Retina (tissue), 1 donor: ENCODE results near the gene ADAMTS1.

Source experiments
- DNase-seq: peaks from one replicate; pipeline ENCODE4 v3.0.0-alpha.2; 2016

Gene ADAMTS1

DNA sequence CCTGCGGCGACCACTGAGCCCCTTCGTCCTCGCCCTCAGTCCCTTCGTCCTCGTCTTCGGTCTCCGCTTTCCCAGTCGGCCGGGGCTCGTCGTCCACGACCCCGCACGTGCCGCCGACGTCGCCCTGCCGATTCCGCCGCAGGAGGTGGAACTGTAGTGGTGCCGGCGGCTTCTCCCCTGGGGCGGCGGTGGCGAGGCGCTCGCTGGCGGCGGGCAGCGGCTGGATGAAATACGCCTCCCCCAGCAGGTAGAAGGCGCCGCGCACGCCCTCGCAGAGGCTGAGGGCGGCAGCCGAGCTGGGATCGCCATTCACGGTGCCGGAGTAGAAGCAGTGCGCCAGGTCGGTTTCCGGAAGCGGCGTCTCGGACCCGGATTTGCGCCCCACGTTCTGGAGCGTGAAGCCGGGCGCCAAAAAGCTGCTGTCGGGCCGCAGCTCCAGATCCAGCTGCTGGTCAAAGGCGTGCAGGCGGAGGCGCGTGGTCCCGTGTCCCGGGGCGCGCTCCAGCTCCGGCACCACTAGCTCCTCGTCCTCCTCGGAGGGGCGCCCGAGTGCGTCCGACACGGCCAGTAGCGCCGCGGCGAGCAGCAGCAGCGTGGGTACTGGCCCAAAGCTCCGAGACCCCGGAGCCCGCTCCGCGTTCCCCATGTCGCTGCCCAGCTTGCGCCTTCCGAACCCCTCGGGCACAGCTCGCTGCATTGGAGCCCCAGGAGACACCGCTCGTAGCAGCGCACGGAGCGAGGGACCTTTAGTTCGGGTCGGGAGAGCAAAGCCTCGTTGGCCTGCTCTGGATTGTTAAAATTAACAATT, 747 bp downstream of the ADAMTS1 start:
- peak; percentile 88 for DNase-seq

DNA sequence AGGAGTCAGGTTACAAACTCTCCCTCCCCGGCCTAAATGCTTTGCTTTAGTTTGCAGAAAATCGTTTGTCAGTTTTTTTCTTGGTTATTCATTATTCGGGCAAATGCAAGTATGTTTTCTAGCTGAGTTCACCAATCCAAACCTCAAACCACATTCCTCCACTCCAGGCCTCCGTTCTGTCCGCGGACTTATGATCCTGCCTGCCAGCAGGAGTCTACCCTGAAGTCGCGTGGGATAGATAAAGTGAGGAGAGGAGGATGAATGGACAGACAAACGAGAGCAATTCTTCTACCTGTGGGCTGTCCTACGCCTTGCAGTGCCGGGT, 1.3 kb downstream of the ADAMTS1 start:
- DNase-seq: no peak

DNA sequence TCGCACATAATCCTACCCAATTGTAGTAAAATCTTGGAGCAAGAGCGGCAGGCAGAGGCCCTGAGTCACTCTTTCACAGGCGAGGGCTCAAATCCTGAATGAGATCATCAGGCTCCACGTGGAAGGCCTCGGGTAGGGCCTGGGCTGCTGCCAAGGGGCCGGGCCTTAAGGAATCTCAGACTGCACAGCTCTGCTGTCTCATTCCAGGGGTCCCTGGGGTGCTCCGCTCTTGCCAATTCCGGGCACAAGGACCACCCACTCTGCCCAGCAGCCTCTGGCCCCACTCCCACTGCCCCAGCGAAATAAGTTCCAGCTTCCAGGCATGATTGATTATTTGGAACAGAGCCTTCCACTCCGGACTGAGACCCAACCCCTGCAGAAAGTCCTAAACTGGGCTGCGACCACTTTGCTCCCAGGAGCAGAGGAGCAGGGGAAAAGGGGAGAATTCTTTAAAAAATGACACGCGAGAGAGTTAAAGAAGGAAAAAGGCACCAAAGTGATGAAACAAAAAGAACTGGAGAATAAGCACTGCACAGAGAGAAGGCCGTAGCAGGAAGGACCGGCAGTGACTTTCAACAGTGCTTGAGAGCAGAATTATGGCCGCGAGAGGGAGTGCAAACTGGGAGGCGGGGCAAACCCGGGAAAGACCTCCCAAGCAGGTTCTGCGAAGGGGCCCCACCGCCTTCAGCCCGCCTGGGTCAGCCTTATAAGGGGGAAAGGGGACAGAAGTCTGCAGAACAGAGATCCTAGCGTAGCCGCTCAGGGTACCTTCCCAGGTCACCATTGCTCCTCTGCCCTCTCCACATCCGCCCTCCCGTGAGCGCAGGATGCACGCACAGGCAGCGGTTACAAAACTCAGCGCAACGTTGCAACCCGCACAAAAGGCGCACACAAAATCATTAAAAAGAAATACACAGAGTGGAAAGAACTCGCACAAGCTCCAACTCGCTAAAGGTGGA, 2.0 kb downstream of the ADAMTS1 start:
- DNase-seq: peak; percentile 90

DNA sequence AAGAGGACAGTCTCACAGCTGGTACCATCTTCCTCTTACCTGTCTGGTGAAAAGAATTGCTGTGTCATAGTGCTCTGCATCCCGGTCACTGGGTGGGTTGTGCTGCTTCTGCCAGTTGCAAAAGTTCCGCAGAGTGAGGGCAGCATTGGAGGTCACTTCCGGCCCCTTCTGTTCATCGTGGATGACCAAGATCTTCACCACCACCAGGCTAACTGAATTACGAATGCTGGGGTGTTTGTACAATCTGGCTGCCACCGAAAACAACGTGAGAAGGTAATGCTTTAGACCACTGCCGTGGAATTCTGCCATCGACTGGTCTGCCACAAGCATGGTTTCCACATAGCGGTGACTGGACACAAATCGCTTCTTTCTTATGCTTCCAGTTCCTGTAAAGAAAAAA, 2.9 kb downstream of the ADAMTS1 start:
- no peak for DNase-seq

DNA sequence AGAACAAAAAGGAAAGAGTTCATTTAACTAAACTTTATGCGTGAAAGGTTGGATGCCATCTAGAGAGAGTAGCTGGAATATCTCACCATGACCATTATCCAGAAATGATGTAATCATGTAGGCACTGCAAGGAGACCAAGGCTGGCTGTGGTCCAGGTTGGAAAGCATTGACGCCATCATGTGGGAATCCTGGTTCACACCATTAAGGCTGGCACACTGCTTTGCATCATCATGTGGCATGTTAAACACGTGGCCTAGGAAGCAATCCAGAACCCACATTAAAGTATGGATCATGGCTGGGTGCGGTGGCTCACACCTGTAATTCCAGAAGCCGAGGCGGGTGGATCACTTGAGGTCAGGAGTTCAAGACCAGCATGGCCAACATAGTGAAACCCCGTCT, 4.3 kb downstream of the ADAMTS1 start:
- DNase-seq: no peak

DNA sequence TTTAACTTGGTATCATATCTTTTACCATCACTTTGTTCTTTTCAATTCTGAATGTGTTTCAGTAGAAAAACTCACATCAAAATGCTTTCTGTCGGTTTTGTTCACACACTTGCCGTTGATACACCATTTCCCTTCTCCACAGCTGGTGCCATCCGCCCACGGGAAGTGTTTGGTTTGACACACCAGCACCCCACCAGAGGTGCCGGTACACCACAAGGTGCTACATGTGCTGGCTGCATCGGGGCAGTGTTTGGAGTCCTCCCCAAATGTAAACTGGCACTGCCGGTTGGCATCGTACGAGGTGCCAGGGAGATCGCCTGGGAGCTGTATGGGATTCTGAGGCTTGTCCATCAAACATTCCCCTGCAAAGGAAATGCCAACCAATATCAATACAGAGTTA, 5.0 kb downstream of the ADAMTS1 start:
- DNase-seq: no peak

DNA sequence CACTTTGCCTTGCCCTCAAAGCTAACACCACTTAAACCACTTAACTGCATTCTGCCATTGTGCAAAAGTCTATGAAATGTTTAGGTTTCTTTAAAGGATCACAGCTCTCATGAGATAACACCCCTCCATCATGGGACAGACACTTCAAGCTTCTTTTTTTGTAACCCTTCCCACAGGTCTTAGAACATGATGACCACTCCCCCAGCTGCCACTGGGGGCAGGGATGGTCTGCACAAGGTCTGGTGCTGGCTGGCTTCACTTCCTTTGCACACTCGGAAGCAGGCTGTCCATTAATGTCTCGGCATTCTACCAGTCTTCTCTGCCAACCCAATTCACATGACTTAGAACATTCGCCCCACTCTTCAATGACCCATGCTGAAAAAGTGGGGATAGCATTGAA, 7.7 kb downstream of the ADAMTS1 start:
- DNase-seq: no peak

DNA sequence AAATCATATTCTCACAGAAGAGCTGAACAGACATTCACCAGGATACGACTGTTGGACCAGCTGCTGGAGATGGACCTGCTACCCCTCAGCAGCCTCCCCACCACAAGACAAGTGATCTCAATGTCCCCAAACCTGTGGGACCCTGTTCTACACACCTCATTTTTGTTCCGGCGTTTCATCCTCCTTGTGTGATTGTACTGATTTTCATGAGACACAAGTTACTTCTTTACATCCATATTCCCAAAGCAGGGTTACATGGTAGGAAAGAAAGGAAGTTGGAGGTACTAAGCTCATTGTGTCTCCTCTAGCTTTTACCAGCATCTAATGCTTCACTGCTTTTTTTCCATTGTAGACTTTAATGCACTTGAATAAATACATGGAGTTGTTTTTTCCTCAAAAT, 8.7 kb downstream of the ADAMTS1 start:
- DNase-seq: no peak

DNA sequence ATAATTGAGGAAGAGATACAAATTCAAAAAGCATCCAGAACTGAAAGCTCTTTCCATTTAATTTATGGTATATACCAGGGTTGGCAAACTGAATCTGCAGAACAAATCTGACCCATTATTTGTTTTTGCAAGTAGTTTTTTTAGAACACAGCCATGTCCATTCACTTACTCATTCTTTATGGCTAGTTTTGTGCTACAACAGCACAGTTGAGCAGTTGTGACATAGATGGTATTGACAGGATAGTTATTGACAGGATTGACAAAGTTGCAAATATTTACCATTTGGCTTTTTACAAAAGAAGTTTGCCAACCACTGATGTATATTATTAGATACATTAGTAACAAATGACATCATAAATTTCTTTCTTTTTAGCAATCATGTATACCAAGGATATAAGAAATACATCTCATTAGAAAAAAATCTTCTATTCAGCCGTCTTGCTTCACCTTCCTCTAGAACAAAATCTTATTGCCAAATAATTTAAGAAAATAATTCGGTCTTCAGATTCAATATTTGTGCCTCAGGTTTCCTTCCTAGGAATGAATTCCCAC, 9.4 kb downstream of the ADAMTS1 start:
- no peak for DNase-seq

DNA sequence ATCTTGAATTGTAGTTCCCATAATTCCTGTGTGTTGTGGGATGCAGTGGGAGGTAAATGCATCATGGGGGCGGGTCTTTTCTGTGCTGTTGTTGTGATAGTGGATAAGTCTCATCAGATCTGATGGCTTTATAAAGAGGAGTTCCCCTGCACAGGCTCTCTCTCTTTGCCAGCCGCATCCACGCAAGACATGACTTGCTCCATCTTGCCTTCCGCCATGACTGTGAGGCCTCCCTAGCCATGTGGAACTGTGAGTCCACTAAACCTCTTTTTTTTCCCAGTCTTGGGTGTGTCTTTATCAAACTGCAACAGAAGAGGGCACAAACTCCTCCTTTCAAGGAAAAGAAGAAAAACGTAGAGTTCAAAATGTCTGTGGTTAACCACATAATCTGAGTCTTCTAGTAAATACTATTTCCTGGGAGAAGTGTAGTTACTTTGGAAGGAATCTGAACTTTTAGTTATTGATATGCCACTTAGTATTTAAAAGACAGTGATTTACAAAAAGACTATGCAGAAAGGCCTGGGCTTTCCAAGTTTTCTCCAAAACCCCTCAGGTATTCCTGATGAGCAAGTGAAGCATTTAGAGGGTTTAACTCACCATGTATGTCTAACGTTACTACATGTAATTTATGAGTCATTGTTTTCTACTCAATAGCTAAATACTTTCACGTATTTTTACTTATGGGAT, 10.0 kb downstream of the ADAMTS1 start:
- DNase-seq: no peak

DNA sequence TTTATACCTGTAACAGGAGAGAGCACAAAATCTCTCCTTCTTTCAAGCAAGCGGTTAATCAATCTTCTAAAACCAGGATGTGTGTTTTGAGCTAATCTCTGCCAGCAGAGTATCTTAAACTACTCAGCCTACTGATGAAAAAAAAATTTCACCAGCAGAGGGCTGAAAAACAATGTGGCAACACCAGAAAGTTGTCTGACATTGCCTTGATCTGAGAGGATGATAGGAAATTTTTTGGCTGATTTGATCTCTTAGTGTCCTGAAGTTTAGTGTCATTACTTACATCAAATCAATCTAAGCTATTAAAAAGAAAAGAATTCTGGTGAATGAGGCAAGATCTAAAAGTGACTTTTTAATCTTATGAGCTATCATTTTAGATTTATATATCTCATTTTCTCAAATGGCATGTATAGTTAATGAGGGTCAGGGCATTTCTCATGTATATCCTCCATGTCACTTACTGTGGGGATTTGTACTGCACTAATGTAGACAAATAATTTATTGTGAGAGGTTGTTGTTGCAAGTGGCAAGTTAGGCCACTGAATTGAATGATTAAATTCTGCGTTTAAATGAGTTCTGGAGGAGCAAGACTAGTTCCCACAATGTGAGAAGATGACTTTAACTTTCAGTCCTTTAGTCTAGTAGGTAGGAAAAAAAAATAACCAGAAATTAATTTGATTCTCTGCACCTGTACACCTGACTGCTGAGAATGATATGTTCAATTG, 10.9 kb downstream of the ADAMTS1 start:
- DNase-seq: no peak

DNA sequence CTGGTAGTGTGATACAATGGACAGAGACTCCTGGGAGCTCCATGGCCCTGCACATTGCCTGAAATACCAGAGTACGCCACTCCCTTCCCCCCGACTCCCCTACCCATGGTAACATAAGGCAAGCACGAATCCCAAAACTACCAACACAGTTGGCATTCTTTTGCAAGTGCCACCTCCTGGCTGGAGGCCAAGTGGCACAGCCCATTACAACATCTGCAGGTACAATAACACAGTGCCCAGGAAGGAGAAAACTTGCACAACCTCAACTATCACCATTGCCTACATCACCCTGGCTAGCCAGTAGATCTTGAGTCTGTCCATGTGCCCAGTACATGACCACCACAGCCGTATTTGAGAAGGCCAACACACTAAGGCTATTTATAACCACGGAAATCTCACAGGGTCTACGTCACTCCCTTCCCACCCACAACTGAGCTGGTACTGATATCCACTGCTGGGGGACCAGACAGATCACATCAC, 11.7 kb downstream of the ADAMTS1 start:
- no peak for DNase-seq

DNA sequence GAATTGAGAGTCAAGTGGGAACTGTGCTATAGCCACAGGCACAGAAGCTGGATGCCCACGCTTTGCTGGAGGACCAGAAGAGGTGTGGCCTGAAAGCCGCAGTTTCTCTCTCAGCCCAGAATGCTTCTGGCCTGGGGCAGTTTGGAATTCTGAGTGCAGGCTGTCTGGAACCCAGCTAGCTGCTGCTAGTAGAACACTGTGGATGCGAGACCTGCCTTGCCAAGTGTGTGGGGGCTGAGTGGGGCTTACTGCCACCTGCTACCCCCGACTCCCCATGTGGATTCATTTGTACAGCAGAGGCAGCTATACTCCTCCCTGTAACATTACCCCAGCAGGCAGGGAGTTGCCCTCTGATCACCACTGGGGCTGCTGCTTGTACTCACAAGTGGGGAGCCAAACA, 12.2 kb downstream of the ADAMTS1 start:
- DNase-seq: no peak

DNA sequence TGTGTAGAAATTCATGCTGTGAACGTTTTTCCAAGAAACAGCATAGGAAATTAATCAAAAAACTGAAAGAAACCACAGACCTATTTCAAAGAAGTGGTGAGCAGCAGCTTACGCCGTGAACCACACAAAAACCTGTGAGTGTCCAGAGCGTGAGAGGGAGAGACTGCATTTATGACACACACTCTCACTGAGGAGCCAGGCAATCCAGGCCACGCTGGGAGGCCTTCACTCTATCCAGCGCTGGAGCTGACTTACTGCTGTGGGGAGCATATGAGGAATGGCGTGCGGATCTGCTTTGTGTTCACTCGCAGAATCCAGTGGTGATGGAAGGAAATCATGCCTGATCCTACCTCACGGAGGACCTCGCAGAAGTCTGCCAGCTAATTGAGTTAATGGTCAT, 12.7 kb downstream of the ADAMTS1 start:
- DNase-seq: no peak

DNA sequence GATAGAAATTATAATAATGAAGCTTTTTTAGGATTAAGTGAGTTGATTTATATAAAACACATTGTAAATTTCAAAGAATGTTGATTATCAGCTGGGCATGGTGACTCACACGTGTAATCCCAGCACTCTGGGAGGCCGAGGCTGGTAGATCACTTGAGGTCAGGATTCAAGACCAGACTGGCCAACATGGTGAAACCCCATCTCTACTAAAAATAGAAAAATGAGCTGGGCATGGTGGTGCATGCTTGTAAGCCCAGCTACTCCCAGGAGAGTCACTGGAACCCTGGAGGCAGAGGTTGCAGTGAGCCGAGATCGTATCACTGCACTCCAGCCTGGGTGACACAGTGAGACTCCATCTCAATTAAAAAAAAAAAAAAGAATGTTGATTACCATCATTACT, 18.4 kb downstream of the ADAMTS1 start:
- no peak for DNase-seq

DNA sequence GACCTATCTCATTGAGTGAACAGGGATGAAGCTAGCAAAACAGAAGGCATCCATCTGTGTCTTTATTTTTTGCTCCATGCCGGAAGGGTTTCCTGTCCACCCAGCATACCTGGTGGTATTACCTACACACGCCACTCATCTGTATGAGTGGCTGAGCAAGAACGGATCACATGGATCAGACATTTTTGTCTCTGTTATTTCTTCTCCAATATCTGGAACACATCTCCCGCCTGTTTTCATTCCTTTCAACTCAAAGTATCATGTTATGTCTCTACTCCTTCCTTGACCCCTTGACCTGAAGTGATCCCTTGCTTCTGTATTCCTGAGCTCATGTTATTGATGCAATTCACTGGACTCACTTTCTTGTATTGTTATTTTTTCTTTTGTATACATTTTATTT, 24.7 kb downstream of the ADAMTS1 start:
- DNase-seq: no peak

DNA sequence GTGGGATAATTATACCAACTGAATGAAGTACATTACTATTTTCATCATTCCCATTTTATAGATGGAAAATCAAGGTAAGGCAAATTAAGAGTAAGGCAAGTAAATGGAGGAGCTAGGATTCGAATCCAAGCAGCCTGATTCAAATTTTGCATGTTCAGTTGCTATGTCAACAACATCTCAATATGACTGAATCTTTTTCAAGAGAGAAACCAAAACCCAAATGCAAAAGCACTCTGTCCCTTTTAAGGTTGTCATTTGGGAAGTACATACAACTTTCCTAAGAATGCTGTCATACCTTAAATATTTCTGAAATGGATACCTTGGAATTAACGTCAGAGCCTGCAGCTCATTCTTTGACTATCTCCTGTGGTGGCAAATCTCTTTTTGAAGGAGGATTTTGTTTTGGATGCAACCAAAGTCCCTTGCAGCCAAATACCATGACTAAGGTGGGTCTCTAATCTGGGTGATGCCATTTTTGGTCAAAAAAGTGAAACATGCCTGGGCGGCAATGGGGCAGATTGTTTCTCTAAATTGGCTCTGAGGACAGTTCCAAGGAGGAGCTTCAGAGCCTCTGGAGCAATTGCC, 25.4 kb downstream of the ADAMTS1 start:
- DNase-seq: no peak

DNA sequence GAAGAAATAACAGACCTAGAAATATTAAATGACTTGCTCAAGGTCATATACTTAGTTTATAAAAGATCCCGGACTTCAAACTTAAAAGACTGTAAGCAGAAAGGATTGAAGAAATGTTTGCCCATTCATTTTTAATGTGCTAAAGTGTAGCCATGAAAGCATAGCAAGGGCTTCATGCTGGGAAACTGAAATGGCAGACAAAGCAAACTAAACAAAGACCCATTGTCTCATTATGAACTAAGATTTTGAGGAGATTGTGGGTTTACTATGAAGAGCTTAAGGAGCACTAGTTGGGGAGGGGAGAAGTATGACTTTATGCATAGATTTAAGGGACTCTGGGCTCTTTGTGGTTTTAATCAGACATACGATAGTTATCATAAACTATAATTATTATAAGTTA, 26.3 kb downstream of the ADAMTS1 start:
- DNase-seq: peak; percentile 61

DNA sequence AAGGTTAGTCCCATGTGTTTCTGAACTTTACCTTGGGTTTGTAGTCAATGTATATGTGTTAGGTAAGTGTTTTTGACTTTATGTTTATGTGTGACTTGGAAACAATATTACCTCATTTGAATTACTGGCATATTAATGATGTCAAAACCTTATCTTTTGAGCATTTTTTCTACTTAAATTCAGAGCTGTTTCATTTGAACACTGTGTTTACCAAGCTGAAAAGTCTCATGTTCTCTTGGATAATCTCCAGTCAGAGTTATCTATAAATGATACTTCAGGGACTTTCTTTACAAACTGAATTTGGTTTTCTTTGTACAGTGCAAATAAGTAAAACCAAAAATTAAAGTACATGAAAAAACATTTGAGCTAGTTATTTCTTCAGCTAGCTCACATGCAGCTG, 30.0 kb downstream of the ADAMTS1 start:
- DNase-seq: no peak

DNA sequence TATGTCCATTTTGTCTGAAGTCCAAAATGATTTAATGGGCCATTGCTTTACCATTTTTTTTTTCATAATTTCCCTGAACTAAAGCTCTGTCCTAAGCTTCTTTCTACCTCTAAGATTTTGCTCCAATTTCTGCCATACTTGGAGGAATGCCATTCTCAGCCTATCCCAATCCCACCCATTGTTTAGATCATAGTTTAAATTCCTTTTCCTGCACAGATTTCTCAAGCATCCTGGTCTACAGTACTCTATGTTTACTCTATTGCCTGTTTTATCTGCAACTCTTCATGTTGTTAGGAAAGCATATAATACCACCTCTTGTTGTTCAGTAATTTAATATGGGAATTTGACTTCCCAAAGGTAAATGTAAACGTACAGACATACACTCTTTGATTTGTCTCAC, 30.8 kb downstream of the ADAMTS1 start:
- DNase-seq: no peak

DNA sequence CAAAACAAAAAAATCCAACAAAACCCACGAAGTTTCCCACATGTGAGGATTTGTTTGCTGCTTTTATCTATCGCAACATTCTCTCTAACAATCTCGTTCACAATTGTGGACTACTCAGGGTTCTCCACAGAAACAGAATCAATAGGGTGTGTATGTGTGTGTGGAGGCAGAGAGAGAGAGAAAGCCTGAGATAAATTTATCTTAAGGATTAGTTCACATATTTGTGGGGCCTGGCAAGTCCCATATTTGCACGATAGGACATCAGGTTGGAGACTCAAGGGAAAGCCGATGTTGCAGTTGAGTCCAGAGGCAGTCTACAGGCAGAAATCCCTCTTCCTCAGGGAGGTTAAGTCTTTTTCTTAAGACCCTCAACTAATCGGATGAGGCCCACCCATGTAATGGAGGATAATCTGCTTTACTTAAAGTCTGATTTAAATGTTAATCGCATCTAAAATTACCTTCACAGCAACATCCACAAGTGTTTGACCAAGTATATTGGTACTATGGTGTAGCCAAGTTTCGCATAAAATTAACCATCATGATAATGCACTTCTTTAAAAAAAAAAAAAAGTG, 31.7 kb downstream of the ADAMTS1 start:
- DNase-seq: no peak

DNA sequence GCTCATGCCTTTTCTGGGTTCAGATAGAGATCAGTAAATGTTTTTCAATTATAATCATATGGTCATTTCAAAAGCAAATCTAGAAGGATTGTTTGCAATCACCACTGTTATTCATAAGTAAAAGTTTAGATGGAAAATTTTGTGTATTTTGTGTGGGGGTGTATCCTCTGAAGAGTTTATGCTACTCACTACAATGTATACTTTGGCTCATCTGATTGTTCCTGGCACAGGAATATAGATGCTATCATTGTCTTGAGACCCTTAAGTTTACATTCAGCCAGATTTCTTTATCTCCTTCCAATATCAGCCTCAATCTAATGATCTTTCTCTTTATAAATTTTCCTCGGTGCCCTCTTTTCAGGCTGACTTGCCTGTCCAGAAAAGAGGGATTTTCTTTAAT, 33.0 kb downstream of the ADAMTS1 start:
- no peak for DNase-seq
